Psoas muscle (tissue), 8 donors: Measurements from ENCODE around the gene NTRK3. TPM values are rescaled to one million over a fixed set of nuclear protein-coding genes. Genes with fewer than 3 reads are reported as not detected.
A peak's percentile ranks its signal among the peaks of the same experiment; 100 is the strongest.

Experiments
- ATAC-seq, 4 donors: fragments of 200-7000 bp; cut with Tn5 transposase; one replicate each; pipeline ENCODE4 v1.9.1; 2020; ENCODE audit warnings: moderate library complexity in 3 of 4, mild to moderate bottlenecking in 2 of 4
- DNase-seq, 2 donors: peaks; one replicate each; pipeline ENCODE4 v3.0.0-alpha.2; 2020
- H3K27ac ChIP-seq: fragments of 200-600 bp; one replicate; pipeline ENCODE4 v1.8.0; 2022
- H3K27me3 ChIP-seq, 3 donors: fragments of 200-600 bp in 1 of 3; one replicate each; pipeline versions ENCODE4 v1.6.1 to v1.8.0; 2013 to 2022; ENCODE audit warnings: low read length in 2 of 3, mild to moderate bottlenecking in 2 of 3, moderate library complexity in 1 of 3; ENCODE audit not compliant: insufficient read depth in 3 of 3
- H3K36me3 ChIP-seq, 2 donors: fragments of 200-600 bp in 1 of 2; one replicate each; pipeline versions ENCODE4 v1.6.1 to v1.8.0; 2013 to 2022; ENCODE audit warnings: low read depth in 1 of 2, mild to moderate bottlenecking in 1 of 2, moderate library complexity in 1 of 2; ENCODE audit not compliant: insufficient read depth in 1 of 2
- H3K4me1 ChIP-seq: fragments of 200-600 bp; one replicate; pipeline ENCODE4 v1.8.0; 2022
- H3K4me3 ChIP-seq: fragments of 200-600 bp; one replicate; pipeline ENCODE4 v1.8.0; 2022; ENCODE audit warnings: mild to moderate bottlenecking
- H3K9me3 ChIP-seq: fragments of 200-600 bp; one replicate; pipeline ENCODE4 v1.8.0; 2022
- CTCF ChIP-seq: fragments of 200-600 bp; IDR thresholded peaks from one replicate; pipeline ENCODE4 v1.8.0; 2022; ENCODE audit warnings: antibody characterized with exemption
- whole genome bisulfite sequencing, 3 donors: extraction: QIAGEN DNeasy Blood & Tissue Kit; methylation state at CpG; one replicate each; pipeline versions ENCODE4 v1.1.6 to v1.1.7; 2013; 5-methylcytosine and 5-hydroxymethylcytosine counted together
- intact Hi-C, 2 donors: fragments of 100-400 bp; cut with DNase I; formaldehyde crosslinking; loops; one replicate each; pipeline versions ENCODE4 v1.11.0 to v1.14.2; 2022
- polyA plus RNA-seq, 3 donors: library from polyadenylated mRNA; stranded (reverse); fragments of 200-250 nt; gene quantifications; one replicate each; pipeline ENCODE4 v1.2.3, GENCODE V29; 2013
- total RNA-seq, 4 donors: library from RNA; stranded (reverse); fragmentation: NEBNext Ultra II Directional in 2 of 4; extraction: Animal tissue kit (Norgen Biotek cat#: 25700) in 2 of 4; gene quantifications; one replicate each; pipeline versions ENCODE4 v1.2.1 to v1.2.4, GENCODE V29; 2021 to 2023
- donor health status: healthy with polysubstance abuse.
- donor health status: DM: no; HTN: no; CAD: no; lungs with moderate emphysema.
- donor health status: Bipolar disorder and iron deficiency.
- donor health status: healthy.
- donor health status: DM: yes; HTN: yes; CAD: no.
- donor health status: DM: no; HTN: no; CAD: no.
- donor health status: DM: no; HTN: no; CAD: no.
- donor health status: DM: yes; HTN: yes; CAD: no.

Gene NTRK3
- total and polyA plus RNA-seq, 7 donors = 0.17 to 1.7 (median 0.57) TPM

DNA sequence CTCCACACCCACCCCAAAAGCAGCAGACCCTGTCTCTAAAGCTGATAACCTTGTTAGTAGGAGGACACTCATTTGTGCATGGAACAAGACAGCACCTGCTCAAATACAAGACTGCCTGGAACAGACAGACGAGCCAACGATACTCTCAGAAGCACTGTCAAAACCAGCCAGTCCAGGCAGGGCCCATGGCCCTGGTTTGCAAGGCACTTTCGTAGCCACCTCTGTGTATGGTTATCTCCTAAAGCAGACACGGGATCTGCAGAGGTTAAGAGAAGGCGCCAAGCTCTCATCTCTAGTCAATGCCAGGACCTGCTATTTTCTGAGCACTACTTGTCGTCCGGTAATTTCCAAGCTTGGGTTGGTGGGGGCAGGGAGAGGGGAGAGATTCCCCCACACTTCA lies 10.5 kb downstream of the NTRK3 start:
- Histone ChIP-seq H3K36me3 (no peaks in the 10 kb centered on the region), H3K27me3 (no peaks in the 10 kb centered on the region), H3K9me3 (no peaks in the 10 kb centered on the region), H3K4me1 (peaks cover 10% of the 10 kb centered on the region), H3K27ac (no peak overlapping the region), H3K4me3 (no peak overlapping the region)
- ATAC-seq (no peak), DNase-seq (no peak)
- no peak for TF ChIP-seq CTCF
- WGBS, 3 donors = 71 to 86% (median 72%) methylated on average over 7 of the region's 7 CpGs
- intact Hi-C loops = loop anchor here (5.0 to 10.0 kb wide), 5 partner anchors 371 to 1624 kb away; no protein-coding TSS in a partner anchor

- Histone ChIP-seq H3K9me3 (no peaks in the 10 kb centered on the region), H3K27ac (no peak overlapping the region), H3K4me1 (peaks cover 6% of the 10 kb centered on the region), H3K36me3 (no peaks in the 10 kb centered on the region), H3K27me3 (no peaks in the 10 kb centered on the region), H3K4me3 (no peak overlapping the region)
- DNase-seq = no peak
- no peak for ATAC-seq
- peak; percentile 45 for TF ChIP-seq CTCF
- intact Hi-C loops = loop anchor here in 1 of 2 donors (10.0 kb wide), 2 partner anchors 369 to 1329 kb away; no protein-coding TSS in a partner anchor
- 62 to 65% (median 62%) methylated on average over 2 of the region's 2 CpGs for WGBS, 3 donors
Measured at GRCh38 chr15:88243895-88244787, 12.4 kb downstream of the NTRK3 start.

DNA sequence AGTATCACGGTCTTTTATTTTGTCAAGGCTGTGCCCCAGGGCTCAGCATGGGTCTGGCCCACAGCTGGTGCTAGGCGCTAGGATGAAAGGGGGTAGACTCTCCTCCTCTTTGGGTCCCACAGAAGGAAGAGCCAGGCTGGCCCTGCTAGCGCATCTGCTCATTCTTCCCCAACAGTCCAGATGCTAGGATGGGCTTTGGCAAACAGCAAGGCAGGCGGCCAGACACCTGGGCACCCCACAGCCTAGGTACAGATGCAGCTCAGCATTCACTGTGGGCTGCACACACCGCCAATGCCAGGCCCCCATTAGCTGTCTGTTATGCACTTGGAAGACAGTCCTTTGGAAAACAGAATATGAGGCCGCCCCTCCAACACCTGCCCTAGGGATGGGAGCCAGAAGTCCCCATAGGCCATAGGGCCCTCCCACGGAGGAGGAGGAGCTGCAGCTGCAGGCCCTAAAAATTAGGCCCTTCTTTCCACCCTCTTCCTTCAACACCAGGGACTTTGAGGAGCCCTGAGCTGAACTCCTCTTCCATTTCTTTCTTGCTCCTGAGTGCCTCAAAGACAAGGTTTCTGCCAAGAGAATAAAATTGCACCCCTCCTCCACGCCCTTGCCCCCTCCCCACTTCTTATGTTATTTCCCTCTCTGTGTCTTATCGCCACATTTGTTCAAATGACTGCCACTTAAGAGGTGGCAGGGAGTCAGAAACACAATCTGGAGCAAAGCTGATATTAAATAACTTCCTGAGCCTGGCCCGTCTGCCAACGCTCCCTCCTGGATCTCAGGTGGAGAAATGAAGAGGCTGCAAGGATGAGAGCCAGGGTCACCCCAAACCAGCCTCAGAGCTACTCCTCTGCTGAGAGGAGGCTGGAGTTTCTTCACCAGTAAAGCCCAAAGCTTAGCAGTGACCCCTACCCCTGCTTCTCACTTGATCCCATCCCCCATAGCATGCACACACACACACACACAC lies 13.7 kb downstream of the NTRK3 start:
- TF ChIP-seq CTCF = no peak
- Histone ChIP-seq H3K4me1 (peaks cover 6% of the 10 kb centered on the region), H3K36me3 (no peaks in the 10 kb centered on the region), H3K27ac (no peak overlapping the region), H3K4me3 (no peak overlapping the region), H3K9me3 (no peaks in the 10 kb centered on the region), H3K27me3 (no peaks in the 10 kb centered on the region)
- no peak for ATAC-seq
- intact Hi-C loops = loop anchor here in 1 of 2 donors (10.0 kb wide), 2 partner anchors 368 to 1328 kb away; no protein-coding TSS in a partner anchor
- WGBS, 3 donors = 85 to 89% (median 87%) methylated on average over 11 of the region's 11 CpGs
- no peak for DNase-seq

GRCh38 chr15:88241461-88241860 lies 15.1 kb downstream of the NTRK3 start:
- H3K4me1 ChIP-seq = no peaks in the 10 kb centered on the region
- TF ChIP-seq CTCF = no peak
- no peak overlapping the region for H3K27ac ChIP-seq
- H3K27me3 ChIP-seq = no peaks in the 10 kb centered on the region
- no peaks in the 10 kb centered on the region for H3K36me3 ChIP-seq
- intact Hi-C loops = loop anchor here in 1 of 2 donors (10.0 kb wide), 2 partner anchors 367 to 1327 kb away; no protein-coding TSS in a partner anchor
- H3K9me3 ChIP-seq = no peaks in the 10 kb centered on the region
- DNase-seq = no peak
- no peak for ATAC-seq
- WGBS, 3 donors = 73 to 83% (median 77%) methylated on average over 9 of the region's 9 CpGs
- no peak overlapping the region for H3K4me3 ChIP-seq
